IMR-90 (cell line): ENCODE measurements around the gene SLC35F1. TPM values are rescaled to one million over a fixed set of nuclear protein-coding genes. Genes with fewer than 3 reads are reported as not detected.

Experiments
- ATAC-seq: fragments of 200-7000 bp; cut with Tn5 transposase; 2 replicates; pipeline ENCODE4 v1.9.1; 2020; ENCODE audit warnings: low read depth, mild to moderate bottlenecking, moderate library complexity
- BruUV-seq: library from RNA; stranded (reverse); fragments of 400-500 nt; replicated peaks from 2 replicates; lab custom pipeline; 2021; lab: Mats Ljungman, UMichigan
- CTCF ChIA-PET: fragments of 300-600 bp; formaldehyde crosslinking; extraction: SDS; loops from one replicate; lab custom pipeline; 2021; ENCODE audit warnings: antibody characterized with exemption; lab: Yijun Ruan, JAX
- POLR2A ChIA-PET: fragments of 300-600 bp; sonication (Branson Sonifier 250); formaldehyde crosslinking; loops from one replicate; lab custom pipeline; 2022; ENCODE audit warnings: antibody characterized with exemption; ENCODE audit not compliant: unreplicated experiment; lab: Charles Lee
- DNase-seq: peaks from one replicate; pipeline ENCODE4 v3.0.0; 2013
- H2AFZ ChIP-seq: replicated peaks from 2 replicates; pipeline ENCODE3; 2013; ENCODE audit warnings: low read length, mild to moderate bottlenecking; ENCODE audit not compliant: poor library complexity
- H2AK5ac ChIP-seq: 2 replicates; pipeline ENCODE4 v1.6.1; 2013; ENCODE audit warnings: low read depth, low read length, inconsistent platforms
- H2AK9ac ChIP-seq: replicated peaks from 2 replicates; pipeline ENCODE3; 2013; ENCODE audit warnings: mild to moderate bottlenecking, low read depth, low read length, moderate library complexity; ENCODE audit not compliant: poor library complexity
- H2BK120ac ChIP-seq: 2 replicates; pipeline ENCODE4 v1.6.1; 2013; ENCODE audit warnings: low read depth, low read length, inconsistent platforms
- H2BK15ac ChIP-seq: 3 replicates; pipeline ENCODE4 v1.6.1; 2013; ENCODE audit warnings: low read depth, low read length, inconsistent platforms
- H2BK20ac ChIP-seq: 2 replicates; pipeline ENCODE4 v1.6.1; 2013; ENCODE audit warnings: low read depth, mild to moderate bottlenecking, inconsistent platforms, low read length, moderate library complexity
- H2BK5ac ChIP-seq: 2 replicates; pipeline ENCODE4 v1.6.1; 2013; ENCODE audit warnings: mild to moderate bottlenecking, low read depth, low read length, inconsistent platforms; ENCODE audit not compliant: poor library complexity, severe bottlenecking
- H3K14ac ChIP-seq: replicated peaks from 2 replicates; pipeline ENCODE4 v1.6.1; 2013; ENCODE audit warnings: low read depth, low read length, inconsistent platforms
- H3K18ac ChIP-seq: 2 replicates; pipeline ENCODE4 v1.6.1; 2013; ENCODE audit warnings: low read depth, low read length, control low read depth
- H3K23ac ChIP-seq: 2 replicates; pipeline ENCODE4 v1.6.1; 2013; ENCODE audit warnings: low read depth, low read length, inconsistent platforms
- H3K27ac ChIP-seq: 2 replicates; pipeline ENCODE4 v1.5.1; 2013; ENCODE audit warnings: mild to moderate bottlenecking, control low read depth, low read length; ENCODE audit not compliant: insufficient read depth
- H3K27me3 ChIP-seq: 2 replicates; pipeline ENCODE4 v1.6.1; 2013; ENCODE audit warnings: low read length; ENCODE audit not compliant: control insufficient read depth, insufficient read depth
- H3K36me3 ChIP-seq: 2 replicates; pipeline ENCODE4 v1.6.1; 2013; ENCODE audit warnings: low read length, mixed read lengths; ENCODE audit not compliant: control insufficient read depth, insufficient read depth
- H3K4ac ChIP-seq: 2 replicates; pipeline ENCODE4 v1.6.1; 2013; ENCODE audit warnings: low read depth, low read length, inconsistent platforms
- H3K4me1 ChIP-seq: 2 replicates; pipeline ENCODE4 v1.6.1; 2013; ENCODE audit warnings: low read length, mixed read lengths; ENCODE audit not compliant: control insufficient read depth, insufficient read depth
- H3K4me2 ChIP-seq: 2 replicates; pipeline ENCODE4 v1.6.1; 2013; ENCODE audit warnings: low read depth, mild to moderate bottlenecking, control low read depth, low read length, moderate library complexity
- H3K4me3 ChIP-seq: 2 replicates; pipeline ENCODE4 v1.5.1; 2013; ENCODE audit warnings: low read depth, mild to moderate bottlenecking, control low read depth, low read length, moderate library complexity; ENCODE audit not compliant: insufficient read depth
- H3K56ac ChIP-seq: 2 replicates; pipeline ENCODE4 v1.6.1; 2013; ENCODE audit warnings: low read length, inconsistent platforms; ENCODE audit not compliant: insufficient read depth; ENCODE audit errors: extremely low read depth
- H3K79me1 ChIP-seq, 2 experiments: 2 replicates each; pipeline ENCODE4 v1.6.1; 2013; ENCODE audit warnings: low read length in 2 of 2, inconsistent platforms in 1 of 2, low read depth in 1 of 2
- H3K9ac ChIP-seq: 2 replicates; pipeline ENCODE4 v1.6.1; 2013; ENCODE audit warnings: low read depth, low read length, control low read depth
- H3K9me1 ChIP-seq: 2 replicates; pipeline ENCODE4 v1.6.1; 2013; ENCODE audit warnings: low read length, inconsistent platforms; ENCODE audit not compliant: insufficient read depth
- H3K9me3 ChIP-seq: 2 replicates; pipeline ENCODE4 v1.6.1; 2013; ENCODE audit warnings: low read length; ENCODE audit not compliant: control insufficient read depth, insufficient read depth
- H4K20me1 ChIP-seq: 2 replicates; pipeline ENCODE4 v1.6.1; 2013; ENCODE audit warnings: low read length, inconsistent platforms; ENCODE audit not compliant: insufficient read depth
- H4K5ac ChIP-seq: 2 replicates; pipeline ENCODE4 v1.6.1; 2013; ENCODE audit warnings: mild to moderate bottlenecking, low read depth, low read length, control low read depth
- H4K8ac ChIP-seq, 2 experiments: 2 replicates each; pipeline ENCODE4 v1.6.1; 2013; ENCODE audit warnings: low read depth in 2 of 2, low read length in 2 of 2, control low read depth in 1 of 2, inconsistent platforms in 1 of 2
- H4K91ac ChIP-seq: 2 replicates; pipeline ENCODE4 v1.6.1; 2013; ENCODE audit warnings: low read depth, low read length, inconsistent platforms; ENCODE audit not compliant: insufficient read depth
- BHLHE40 ChIP-seq: fragments of 150-350 bp; IDR thresholded peaks from 2 replicates; pipeline ENCODE4 v1.6.1; 2016; ENCODE audit warnings: mild to moderate bottlenecking, low read depth, low read length
- CEBPB ChIP-seq: IDR thresholded peaks from 2 replicates; pipeline ENCODE4 v1.6.1; 2012; ENCODE audit warnings: low read depth, low read length, improper control_type of control experiment
- CHD1 ChIP-seq: IDR thresholded peaks from 2 replicates; pipeline ENCODE4 v1.6.1; 2012; ENCODE audit warnings: low read depth, low read length, improper control_type of control experiment
- ELK1 ChIP-seq: fragments of 150-350 bp; IDR thresholded peaks from 2 replicates; pipeline ENCODE4 v1.6.1; 2016; ENCODE audit warnings: low read depth, mild to moderate bottlenecking, low read length, moderate library complexity, borderline replicate concordance
- FOS ChIP-seq: fragments of 150-350 bp; IDR thresholded peaks from 2 replicates; pipeline ENCODE4 v1.6.1; 2016; ENCODE audit warnings: low read depth, low read length
- MAFK ChIP-seq: IDR thresholded peaks from 2 replicates; pipeline ENCODE4 v1.6.1; 2012; ENCODE audit warnings: low read depth, low read length, improper control_type of control experiment
- MAZ ChIP-seq: IDR thresholded peaks from 2 replicates; pipeline ENCODE4 v1.6.1; 2012; ENCODE audit warnings: low read depth, mild to moderate bottlenecking, low read length, improper control_type of control experiment, moderate library complexity, borderline replicate concordance
- MXI1 ChIP-seq: IDR thresholded peaks from 2 replicates; pipeline ENCODE4 v1.6.1; 2012; ENCODE audit warnings: low read depth, mild to moderate bottlenecking, low read length, moderate library complexity, borderline replicate concordance
- NFE2L2 ChIP-seq: fragments of 150-350 bp; IDR thresholded peaks from 2 replicates; pipeline ENCODE4 v1.6.1; 2016; ENCODE audit warnings: low read depth, mild to moderate bottlenecking, low read length
- POLR2A ChIP-seq: IDR thresholded peaks from 2 replicates; pipeline ENCODE4 v1.6.1; 2012; ENCODE audit warnings: mild to moderate bottlenecking, low read depth, low read length
- RCOR1 ChIP-seq: IDR thresholded peaks from 2 replicates; pipeline ENCODE4 v1.6.1; 2012; ENCODE audit warnings: mild to moderate bottlenecking, low read length, improper control_type of control experiment; ENCODE audit not compliant: insufficient replicate concordance
- RFX5 ChIP-seq: IDR thresholded peaks from 2 replicates; pipeline ENCODE4 v1.8.0; 2012; ENCODE audit warnings: low read depth, mild to moderate bottlenecking, low read length, moderate library complexity
- SMC3 ChIP-seq: fragments of 150-350 bp; IDR thresholded peaks from 2 replicates; pipeline ENCODE4 v1.6.1; 2016; ENCODE audit warnings: low read depth, mild to moderate bottlenecking, antibody characterized with exemption, low read length, moderate library complexity
- USF2 ChIP-seq: fragments of 150-350 bp; IDR thresholded peaks from 2 replicates; pipeline ENCODE4 v1.6.1; 2017; ENCODE audit warnings: mild to moderate bottlenecking, antibody characterized with exemption, low read length, low read depth
- WGBS, 2 experiments: methylation state at CpG; one replicate each; pipeline versions ENCODE4 v1.1.5 to v1.1.7; 2013; ENCODE audit warnings: missing lambda C conversion rate in 2 of 2; ENCODE audit not compliant: insufficient read length in 1 of 2; ENCODE audit errors: extremely low coverage in 2 of 2; 5-methylcytosine and 5-hydroxymethylcytosine counted together
- dilution Hi-C: fragments of 300-500 bp; cut with HindIII; formaldehyde crosslinking; loops from one replicate; pipeline ENCODE4 v1.14.3; 2018; ENCODE audit warnings: low sequenced_read_pairs; ENCODE audit not compliant: unreplicated experiment
- in situ Hi-C: fragments of 300-500 bp; cut with MboI; formaldehyde crosslinking; loops from 3 replicates; pipeline ENCODE4 v1.14.3; 2019; ENCODE audit warnings: low sequenced_read_pairs, inconsistent platforms, mixed read lengths
- intact Hi-C: fragments of 100-400 bp; cut with micrococcal nuclease; formaldehyde crosslinking; loops from 2 replicates; pipeline ENCODE4 v1.10.0; 2022
- polyA plus RNA-seq, 3 experiments: library from polyadenylated mRNA; depleted of rRNA; stranded (reverse); fragments of >200 nt; gene quantifications; 2 replicates each; pipeline ENCODE4 v1.2.3, GENCODE V29; 2012; ENCODE audit warnings: low replicate concordance in 1 of 3
- total RNA-seq: library from RNA; depleted of rRNA; stranded (reverse); fragments of >200 nt; gene quantifications from 2 replicates; pipeline ENCODE4 v1.2.3, GENCODE V29; 2012
- TF ChIP-seq, protein P1 (sequence below): conservative IDR thresholded peaks from 2 replicates; pipeline ENCODE4 v1.5.1; 2012; ENCODE audit warnings: mild to moderate bottlenecking, low read depth, low read length, improper control_type of control experiment

Gene SLC35F1
- total and polyA plus RNA-seq, 2 of the 4 experiments (the other 2 are of a cell fraction): not detected

DNA sequence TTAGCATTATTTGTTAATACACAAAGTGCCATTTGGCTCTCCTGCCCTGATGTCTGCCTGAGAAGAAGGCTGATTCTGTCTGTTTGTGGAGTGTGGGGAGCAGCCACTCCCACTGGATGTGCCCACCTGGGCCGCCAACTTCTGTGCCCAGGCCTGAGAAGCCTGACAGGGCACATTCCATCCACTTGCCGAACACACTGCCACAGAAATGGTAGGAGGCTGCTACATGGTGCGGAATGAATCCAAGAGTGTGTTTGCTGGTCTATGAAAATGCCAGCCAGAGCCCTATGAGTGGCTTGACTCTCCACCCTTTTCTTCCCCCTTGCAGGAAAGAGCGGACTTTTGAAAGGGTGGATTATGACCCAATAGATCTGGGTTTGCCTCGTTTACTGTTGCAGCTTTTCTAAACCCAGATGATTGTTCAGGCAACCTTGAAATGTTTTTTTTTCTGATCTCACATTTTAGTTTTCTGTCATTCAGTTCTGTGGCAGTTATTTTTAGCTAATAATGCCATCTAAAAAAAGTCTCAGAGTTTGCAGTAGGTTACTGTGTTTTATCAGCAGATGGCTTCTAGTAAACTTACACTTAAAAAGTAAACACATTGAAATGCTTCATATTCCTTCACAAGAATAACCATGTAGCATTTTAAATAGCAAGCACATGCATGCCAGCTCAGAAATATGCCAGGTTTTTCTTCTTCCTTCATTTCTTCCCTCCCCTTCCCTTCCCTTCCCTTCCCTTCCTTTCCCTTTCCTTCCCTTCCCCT is 196.5 kb downstream of the SLC35F1 start:
- H3K27ac ChIP-seq: no peak overlapping the region
- no peak overlapping the region for H2AK5ac ChIP-seq
- no peak overlapping the region for H3K56ac ChIP-seq
- H2BK20ac ChIP-seq: no peak overlapping the region
- no peaks in the 10 kb centered on the region for H3K36me3 ChIP-seq
- POLR2A ChIA-PET: no interaction called here
- DNase-seq (no peak), ATAC-seq (no peak)
- H3K9me1 ChIP-seq: no peaks in the 10 kb centered on the region
- no peak overlapping the region for H2BK15ac ChIP-seq
- TF ChIP-seq, protein P1, sequence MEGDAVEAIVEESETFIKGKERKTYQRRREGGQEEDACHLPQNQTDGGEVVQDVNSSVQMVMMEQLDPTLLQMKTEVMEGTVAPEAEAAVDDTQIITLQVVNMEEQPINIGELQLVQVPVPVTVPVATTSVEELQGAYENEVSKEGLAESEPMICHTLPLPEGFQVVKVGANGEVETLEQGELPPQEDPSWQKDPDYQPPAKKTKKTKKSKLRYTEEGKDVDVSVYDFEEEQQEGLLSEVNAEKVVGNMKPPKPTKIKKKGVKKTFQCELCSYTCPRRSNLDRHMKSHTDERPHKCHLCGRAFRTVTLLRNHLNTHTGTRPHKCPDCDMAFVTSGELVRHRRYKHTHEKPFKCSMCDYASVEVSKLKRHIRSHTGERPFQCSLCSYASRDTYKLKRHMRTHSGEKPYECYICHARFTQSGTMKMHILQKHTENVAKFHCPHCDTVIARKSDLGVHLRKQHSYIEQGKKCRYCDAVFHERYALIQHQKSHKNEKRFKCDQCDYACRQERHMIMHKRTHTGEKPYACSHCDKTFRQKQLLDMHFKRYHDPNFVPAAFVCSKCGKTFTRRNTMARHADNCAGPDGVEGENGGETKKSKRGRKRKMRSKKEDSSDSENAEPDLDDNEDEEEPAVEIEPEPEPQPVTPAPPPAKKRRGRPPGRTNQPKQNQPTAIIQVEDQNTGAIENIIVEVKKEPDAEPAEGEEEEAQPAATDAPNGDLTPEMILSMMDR: no peak
- no peak for TF ChIP-seq RFX5
- TF ChIP-seq ELK1: no peak
- no peak for TF ChIP-seq MAZ
- no peak for TF ChIP-seq RCOR1
- no peak for TF ChIP-seq MAFK
- no peak for TF ChIP-seq NFE2L2
- TF ChIP-seq SMC3: no peak
- TF ChIP-seq FOS: no peak
- no peak for TF ChIP-seq CHD1
- no peak for TF ChIP-seq POLR2A
- TF ChIP-seq CEBPB: no peak
- no peak for TF ChIP-seq BHLHE40
- no peak for TF ChIP-seq USF2
- no peak for TF ChIP-seq MXI1
- no peak overlapping the region for H2AFZ ChIP-seq
- no peak overlapping the region for H3K4me3 ChIP-seq
- H3K18ac ChIP-seq: no peak overlapping the region
- dilution Hi-C loops (no loop called here), in situ Hi-C loops (no loop called here), intact Hi-C loops (no loop called here)
- H3K79me1 ChIP-seq: no peaks in the 10 kb centered on the region
- H4K8ac ChIP-seq: no peak overlapping the region
- CTCF ChIA-PET: no interaction called here
- H2AK9ac ChIP-seq: no peak overlapping the region
- no peak overlapping the region for H3K9ac ChIP-seq
- H4K91ac ChIP-seq: no peak overlapping the region
- no peak overlapping the region for H3K4me2 ChIP-seq
- no CpG with 5 or more reads among the region's 5 CpGs for WGBS, 2 experiments
- no peak overlapping the region for H2BK5ac ChIP-seq
- no peaks in the 10 kb centered on the region for H3K27me3 ChIP-seq
- H3K9me3 ChIP-seq: no peaks in the 10 kb centered on the region
- H2BK120ac ChIP-seq: no peak overlapping the region
- no peak overlapping the region for H3K23ac ChIP-seq
- no peak overlapping the region for H4K5ac ChIP-seq
- no TSS peak for BruUV-seq
- H4K20me1 ChIP-seq: no peaks in the 10 kb centered on the region
- no peak overlapping the region for H3K14ac ChIP-seq
- H3K4ac ChIP-seq: no peak overlapping the region
- H3K4me1 ChIP-seq: no peaks in the 10 kb centered on the region
